ENCODE results near the gene CDC20. TPM values are rescaled to one million over a fixed set of nuclear protein-coding genes. Genes with fewer than 3 reads are reported as not detected.

CDC20 gene
- total RNA-seq, 1 experiment from 2014 or later, result 355 TPM

GRCh38 chr1:43372172-43372571 is 13.4 kb downstream of the CDC20 start (continued):
- TF ChIP-seq, protein P1, sequence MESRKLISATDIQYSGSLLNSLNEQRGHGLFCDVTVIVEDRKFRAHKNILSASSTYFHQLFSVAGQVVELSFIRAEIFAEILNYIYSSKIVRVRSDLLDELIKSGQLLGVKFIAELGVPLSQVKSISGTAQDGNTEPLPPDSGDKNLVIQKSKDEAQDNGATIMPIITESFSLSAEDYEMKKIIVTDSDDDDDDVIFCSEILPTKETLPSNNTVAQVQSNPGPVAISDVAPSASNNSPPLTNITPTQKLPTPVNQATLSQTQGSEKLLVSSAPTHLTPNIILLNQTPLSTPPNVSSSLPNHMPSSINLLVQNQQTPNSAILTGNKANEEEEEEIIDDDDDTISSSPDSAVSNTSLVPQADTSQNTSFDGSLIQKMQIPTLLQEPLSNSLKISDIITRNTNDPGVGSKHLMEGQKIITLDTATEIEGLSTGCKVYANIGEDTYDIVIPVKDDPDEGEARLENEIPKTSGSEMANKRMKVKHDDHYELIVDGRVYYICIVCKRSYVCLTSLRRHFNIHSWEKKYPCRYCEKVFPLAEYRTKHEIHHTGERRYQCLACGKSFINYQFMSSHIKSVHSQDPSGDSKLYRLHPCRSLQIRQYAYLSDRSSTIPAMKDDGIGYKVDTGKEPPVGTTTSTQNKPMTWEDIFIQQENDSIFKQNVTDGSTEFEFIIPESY (IDR thresholded peaks at IDR 0.05; ENCODE audit: extremely low read depth, insufficient replicate concordance, low read length), result no peak
- TF ChIP-seq SRF (IDR thresholded peaks at IDR 0.05; ENCODE audit: low read depth) (no peak), EGR1 (IDR thresholded peaks at IDR 0.05; ENCODE audit: low read depth) (no peak), JUND (IDR thresholded peaks at IDR 0.05) (no peak), EZH2 (IDR thresholded peaks at IDR 0.05) (no peak), ATF3 (IDR thresholded peaks at IDR 0.05) (no peak), ELF1 (IDR thresholded peaks at IDR 0.05; ENCODE audit: borderline replicate concordance, low read depth) (no peak)

- ATAC-seq, result peak; percentile 70
- Histone ChIP-seq H2AFZ (ENCODE audit: low read depth, low read length, poor library complexity, severe bottlenecking) (no peak overlapping the region), H3K79me2 (ENCODE audit: insufficient read depth, low read length) (peaks cover 18% of the 10 kb centered on the region), H3K9me2 (ENCODE audit: insufficient read depth) (no peaks in the 10 kb centered on the region), H3K4me1 (ENCODE audit: control insufficient read depth in 1 of 2, insufficient read depth in 2 of 2, low read length in 2 of 2) (peaks cover 31 to 69% of the 10 kb centered on the region in 2 experiments), H3K4me2 (ENCODE audit: low read length) (peak overlapping the region; percentile 66), H3K27me3 (ENCODE audit: insufficient read depth, low read length) (no peaks in the 10 kb centered on the region), H3K9ac (ENCODE audit: low read length) (peak overlapping the region; percentile 59), H3K9me3 (ENCODE audit: control insufficient read depth in 1 of 2, insufficient read depth in 1 of 2, low read depth in 1 of 2, low read length in 2 of 2) (no peaks in the 10 kb centered on the region), H3K27ac (ENCODE audit: low read depth, low read length) (peak overlapping the region; percentile 93), H3K36me3 (ENCODE audit: control insufficient read depth in 1 of 2, insufficient read depth in 2 of 2, low read length in 2 of 2) (no peaks in the 10 kb centered on the region), H4K20me1 (ENCODE audit: insufficient read depth) (no peaks in the 10 kb centered on the region), H3K4me3 (replicated peaks in 1 of 2; ENCODE audit: low read depth in 1 of 2, low read length in 2 of 2) (peak overlapping the region; percentile 21 to 34; a peak in 3 of 4 replicates)
- RAD21 ChIA-PET (ENCODE audit: low non-redundant PET in 1 of 2, low total read pairs in 2 of 2, uncharacterized antibody in 2 of 2, unreplicated experiment in 2 of 2), result no interaction called here
- no TSS peak for BruUV-seq (replicated peaks)
- POLR2A ChIA-PET, result interaction anchor here (1.4 to 2.4 kb wide), 3 partner anchors 10 to 88 kb away, joined by 3 to 7 read pairs (median 7); partner anchors contain the start of genes C1orf210 and CDC20
- intact Hi-C loops (cut with micrococcal nuclease), result no loop called here
- CTCF ChIA-PET, result interaction anchor here (1.2 to 1.3 kb wide), 2 partner anchors 15 to 41 kb away, joined by 4 read pairs; no protein-coding TSS in a partner anchor
- peak; percentile 86 for DNase-seq (ENCODE audit: low read depth, low spot score)
- TF ChIP-seq YY1 (IDR thresholded peaks at IDR 0.05; ENCODE audit: extremely low read depth, insufficient replicate concordance, low read depth, low read length) (no peak), EZH2 (IDR thresholded peaks at IDR 0.05) (no peak), SP1 (IDR thresholded peaks at IDR 0.05; ENCODE audit: low read depth) (no peak), POLR2AphosphoS5 (IDR thresholded peaks at IDR 0.05; ENCODE audit: low read depth, low read length) (peak; percentile 46; the same call in 1 of the 2 replicates), ZNF274 (IDR thresholded peaks at IDR 0.05; ENCODE audit: low read depth, low read length) (no peak), JUND (IDR thresholded peaks at IDR 0.05) (no peak), CEBPB (IDR thresholded peaks at IDR 0.05; ENCODE audit: low read depth) (no peak), EZH2phosphoT487 (IDR thresholded peaks at IDR 0.05; ENCODE audit: borderline replicate concordance) (no peak)
- TF ChIP-seq, protein P2, sequence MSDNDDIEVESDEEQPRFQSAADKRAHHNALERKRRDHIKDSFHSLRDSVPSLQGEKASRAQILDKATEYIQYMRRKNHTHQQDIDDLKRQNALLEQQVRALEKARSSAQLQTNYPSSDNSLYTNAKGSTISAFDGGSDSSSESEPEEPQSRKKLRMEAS (IDR thresholded peaks at IDR 0.05), result no peak
- TF ChIP-seq, protein P3, sequence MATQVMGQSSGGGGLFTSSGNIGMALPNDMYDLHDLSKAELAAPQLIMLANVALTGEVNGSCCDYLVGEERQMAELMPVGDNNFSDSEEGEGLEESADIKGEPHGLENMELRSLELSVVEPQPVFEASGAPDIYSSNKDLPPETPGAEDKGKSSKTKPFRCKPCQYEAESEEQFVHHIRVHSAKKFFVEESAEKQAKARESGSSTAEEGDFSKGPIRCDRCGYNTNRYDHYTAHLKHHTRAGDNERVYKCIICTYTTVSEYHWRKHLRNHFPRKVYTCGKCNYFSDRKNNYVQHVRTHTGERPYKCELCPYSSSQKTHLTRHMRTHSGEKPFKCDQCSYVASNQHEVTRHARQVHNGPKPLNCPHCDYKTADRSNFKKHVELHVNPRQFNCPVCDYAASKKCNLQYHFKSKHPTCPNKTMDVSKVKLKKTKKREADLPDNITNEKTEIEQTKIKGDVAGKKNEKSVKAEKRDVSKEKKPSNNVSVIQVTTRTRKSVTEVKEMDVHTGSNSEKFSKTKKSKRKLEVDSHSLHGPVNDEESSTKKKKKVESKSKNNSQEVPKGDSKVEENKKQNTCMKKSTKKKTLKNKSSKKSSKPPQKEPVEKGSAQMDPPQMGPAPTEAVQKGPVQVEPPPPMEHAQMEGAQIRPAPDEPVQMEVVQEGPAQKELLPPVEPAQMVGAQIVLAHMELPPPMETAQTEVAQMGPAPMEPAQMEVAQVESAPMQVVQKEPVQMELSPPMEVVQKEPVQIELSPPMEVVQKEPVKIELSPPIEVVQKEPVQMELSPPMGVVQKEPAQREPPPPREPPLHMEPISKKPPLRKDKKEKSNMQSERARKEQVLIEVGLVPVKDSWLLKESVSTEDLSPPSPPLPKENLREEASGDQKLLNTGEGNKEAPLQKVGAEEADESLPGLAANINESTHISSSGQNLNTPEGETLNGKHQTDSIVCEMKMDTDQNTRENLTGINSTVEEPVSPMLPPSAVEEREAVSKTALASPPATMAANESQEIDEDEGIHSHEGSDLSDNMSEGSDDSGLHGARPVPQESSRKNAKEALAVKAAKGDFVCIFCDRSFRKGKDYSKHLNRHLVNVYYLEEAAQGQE (IDR thresholded peaks at IDR 0.05; ENCODE audit: low read depth), result no peak
- TF ChIP-seq, protein P1 (IDR thresholded peaks at IDR 0.05; ENCODE audit: extremely low read depth, insufficient replicate concordance, low read length), result no peak
Observed at GRCh38 chr1:43373066-43373940, 14.5 kb downstream of the CDC20 start.

Data from HCT116 (cell line).